Peyer's patch (tissue), 4 donors: ENCODE data around the gene THAP3. TPM values are rescaled to one million over a fixed set of nuclear protein-coding genes. Genes with fewer than 3 reads are reported as not detected.

Experiments
- DNase-seq, 3 donors: peaks; one replicate each; pipeline ENCODE4 v3.0.0-alpha.2; 2017 to 2019
- H3K27ac ChIP-seq, 4 donors: fragments of 200-600 bp; sonication (generic); one replicate each; pipeline ENCODE4 v1.5.1; 2016 to 2019
- H3K27me3 ChIP-seq, 2 donors: fragments of 200-600 bp; sonication (generic); one replicate each; pipeline ENCODE4 v1.5.1; 2019
- H3K36me3 ChIP-seq, 3 donors: fragments of 200-600 bp; sonication (generic); one replicate each; pipeline ENCODE4 v1.5.1; 2016 to 2019
- H3K4me1 ChIP-seq, 4 donors: fragments of 200-600 bp; sonication (generic); one replicate each; pipeline ENCODE4 v1.5.1; 2016 to 2019
- H3K4me3 ChIP-seq, 4 donors: fragments of 200-600 bp; sonication (generic); 1 replicate in 3 of 4; 2 replicates in 1 of 4; pipeline ENCODE4 v1.5.1; 2016 to 2019; ENCODE audit warnings: mild to moderate bottlenecking in 1 of 4
- H3K9me3 ChIP-seq, 4 donors: fragments of 200-600 bp; sonication (generic); one replicate each; pipeline ENCODE4 v1.5.1; 2016 to 2019; ENCODE audit warnings: mild to moderate bottlenecking in 1 of 4
- POLR2A ChIP-seq, 2 donors: fragments of 450-650 bp; IDR thresholded peaks; one replicate each; pipeline ENCODE4 v1.5.1; 2017; ENCODE audit warnings: antibody characterized with exemption in 2 of 2, mild to moderate bottlenecking in 2 of 2, moderate library complexity in 2 of 2
- total RNA-seq, 4 donors: library from RNA; depleted of rRNA; stranded (reverse); fragments of >200 nt; gene quantifications; one replicate each; pipeline ENCODE4 v1.1.0, GENCODE V29; 2016
- TF ChIP-seq, protein P1 (sequence below), 6 experiments: fragments of 450-650 bp in 4 of 6; fragments of 200-600 bp in 2 of 6; sonication (generic) in 1 of 6; IDR thresholded peaks; one replicate each; pipeline ENCODE4 v1.5.1; 2017 to 2019; ENCODE audit warnings: antibody characterized with exemption in 6 of 6, mild to moderate bottlenecking in 3 of 6, moderate library complexity in 1 of 6

THAP3 gene
- total RNA-seq, 4 donors from 2014 or later: 9.9 to 22.8 (median 18.8) TPM

GRCh38 chr1:6668503-6668902 is 43.8 kb downstream of the THAP3 start:
- H3K36me3 ChIP-seq: peaks cover 0 to 40% (median 0%) of the 10 kb centered on the region in 3 donors
- H3K4me3 ChIP-seq: no peak overlapping the region
- TF ChIP-seq, protein P1, sequence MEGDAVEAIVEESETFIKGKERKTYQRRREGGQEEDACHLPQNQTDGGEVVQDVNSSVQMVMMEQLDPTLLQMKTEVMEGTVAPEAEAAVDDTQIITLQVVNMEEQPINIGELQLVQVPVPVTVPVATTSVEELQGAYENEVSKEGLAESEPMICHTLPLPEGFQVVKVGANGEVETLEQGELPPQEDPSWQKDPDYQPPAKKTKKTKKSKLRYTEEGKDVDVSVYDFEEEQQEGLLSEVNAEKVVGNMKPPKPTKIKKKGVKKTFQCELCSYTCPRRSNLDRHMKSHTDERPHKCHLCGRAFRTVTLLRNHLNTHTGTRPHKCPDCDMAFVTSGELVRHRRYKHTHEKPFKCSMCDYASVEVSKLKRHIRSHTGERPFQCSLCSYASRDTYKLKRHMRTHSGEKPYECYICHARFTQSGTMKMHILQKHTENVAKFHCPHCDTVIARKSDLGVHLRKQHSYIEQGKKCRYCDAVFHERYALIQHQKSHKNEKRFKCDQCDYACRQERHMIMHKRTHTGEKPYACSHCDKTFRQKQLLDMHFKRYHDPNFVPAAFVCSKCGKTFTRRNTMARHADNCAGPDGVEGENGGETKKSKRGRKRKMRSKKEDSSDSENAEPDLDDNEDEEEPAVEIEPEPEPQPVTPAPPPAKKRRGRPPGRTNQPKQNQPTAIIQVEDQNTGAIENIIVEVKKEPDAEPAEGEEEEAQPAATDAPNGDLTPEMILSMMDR (IDR thresholded peaks at IDR 0.05): no peak
- no peak for TF ChIP-seq POLR2A (IDR thresholded peaks at IDR 0.05)
- H3K9me3 ChIP-seq: no peaks in the 10 kb centered on the region
- H3K27ac ChIP-seq: no peak overlapping the region
- no peak for DNase-seq
- no peaks in the 10 kb centered on the region for H3K27me3 ChIP-seq
- no peaks in the 10 kb centered on the region for H3K4me1 ChIP-seq

GRCh38 chr1:6672558-6672957 is 47.9 kb downstream of the THAP3 start:
- Histone ChIP-seq H3K4me3 (no peak overlapping the region), H3K36me3 (peaks cover 0 to 42% (median 0%) of the 10 kb centered on the region in 3 donors), H3K27me3 (no peaks in the 10 kb centered on the region), H3K27ac (no peak overlapping the region), H3K4me1 (no peaks in the 10 kb centered on the region), H3K9me3 (no peaks in the 10 kb centered on the region)
- DNase-seq: no peak
- no peak for TF ChIP-seq POLR2A (IDR thresholded peaks at IDR 0.05)
- TF ChIP-seq, protein P1 (IDR thresholded peaks at IDR 0.05): no peak

GRCh38 chr1:6673816-6674398 is 49.2 kb downstream of the THAP3 start:
- TF ChIP-seq, protein P1 (IDR thresholded peaks at IDR 0.05): no peak
- TF ChIP-seq POLR2A (IDR thresholded peaks at IDR 0.05): no peak
- Histone ChIP-seq H3K27me3 (no peaks in the 10 kb centered on the region), H3K36me3 (peaks cover 0 to 51% (median 0%) of the 10 kb centered on the region in 3 donors), H3K4me1 (no peaks in the 10 kb centered on the region), H3K27ac (no peak overlapping the region), H3K9me3 (no peaks in the 10 kb centered on the region), H3K4me3 (no peak overlapping the region)
- DNase-seq: no peak

GRCh38 chr1:6674771-6675170 is 50.1 kb downstream of the THAP3 start:
- H3K9me3 ChIP-seq: no peaks in the 10 kb centered on the region
- peaks cover 0 to 60% (median 0%) of the 10 kb centered on the region in 3 donors for H3K36me3 ChIP-seq
- H3K27me3 ChIP-seq: no peaks in the 10 kb centered on the region
- no peak overlapping the region for H3K27ac ChIP-seq
- no peak for DNase-seq
- H3K4me1 ChIP-seq: no peaks in the 10 kb centered on the region
- TF ChIP-seq, protein P1 (IDR thresholded peaks at IDR 0.05): no peak
- TF ChIP-seq POLR2A (IDR thresholded peaks at IDR 0.05): no peak
- no peak overlapping the region for H3K4me3 ChIP-seq

GRCh38 chr1:6675941-6676340 is 51.3 kb downstream of the THAP3 start:
- peaks cover 0 to 70% (median 0%) of the 10 kb centered on the region in 3 donors for H3K36me3 ChIP-seq
- no peak overlapping the region for H3K27ac ChIP-seq
- no peaks in the 10 kb centered on the region for H3K4me1 ChIP-seq
- no peak overlapping the region for H3K4me3 ChIP-seq
- no peak for DNase-seq
- no peaks in the 10 kb centered on the region for H3K9me3 ChIP-seq
- H3K27me3 ChIP-seq: no peaks in the 10 kb centered on the region
- TF ChIP-seq, protein P1 (IDR thresholded peaks at IDR 0.05): no peak
- TF ChIP-seq POLR2A (IDR thresholded peaks at IDR 0.05): no peak

Other genes with a start within 250 kb of the THAP3 start
- 10 to 100 TPM; 38.4 to 93.2 (median 67.1) TPM for gene ACOT7, start 231.1 kb upstream of the THAP3 start, total RNA-seq
- 10 to 100 TPM in 1 of 4 donors, 1 to 10 TPM in 3; 2.5 to 15.9 (median 5.2) TPM for gene HES2, start 204.9 kb upstream of the THAP3 start, total RNA-seq
- gene ESPN, start 200.1 kb upstream of the THAP3 start, total RNA-seq: 100 to 1,000 TPM in 3 of 4 donors, 10 to 100 TPM in 1; 17.3 to 390 (median 306) TPM
- 10 to 100 TPM; 31.0 to 88.4 (median 61.5) TPM for gene TNFRSF25, start 158.7 kb upstream of the THAP3 start, total RNA-seq
- 10 to 100 TPM; 17.7 to 56.9 (median 45.4) TPM for gene PLEKHG5, start 133.2 kb upstream of the THAP3 start, total RNA-seq
- 10 to 100 TPM; 19.0 to 28.0 (median 22.5) TPM for gene NOL9, start 70.4 kb upstream of the THAP3 start, total RNA-seq
- not detected for gene TAS1R1, start 69.6 kb upstream of the THAP3 start, total RNA-seq
- gene ZBTB48, start 44.9 kb upstream of the THAP3 start, total RNA-seq: 10 to 100 TPM; 27.0 to 80.9 (median 38.2) TPM
- 10 to 100 TPM; 14.4 to 25.1 (median 18.2) TPM for gene KLHL21, start 22.0 kb upstream of the THAP3 start, total RNA-seq
- gene PHF13, start 11.1 kb upstream of the THAP3 start, total RNA-seq: 1 to 10 TPM; 3.3 to 7.4 (median 6.0) TPM
- 100 to 1,000 TPM in 1 of 4 donors, 10 to 100 TPM in 3; 62.9 to 119 (median 63.4) TPM for gene DNAJC11, start 76.9 kb downstream of the THAP3 start, total RNA-seq
- gene CAMTA1, start 160.6 kb downstream of the THAP3 start, total RNA-seq: 10 to 100 TPM; 57.4 to 88.3 (median 62.1) TPM